Ishikawa (cell line): ENCODE measurements around the gene BAD.

Experiments used
- CEBPB ChIP-seq: IDR thresholded peaks from 2 replicates; pipeline ENCODE4 v1.6.1; 2012
- CREB1 ChIP-seq: IDR thresholded peaks from 2 replicates; pipeline ENCODE4 v1.6.1; 2012; ENCODE audit warnings: low read depth
- EGR1 ChIP-seq: IDR thresholded peaks from 2 replicates; pipeline ENCODE4 v1.6.1; 2012
- EP300 ChIP-seq: IDR thresholded peaks from 2 replicates; pipeline ENCODE4 v1.6.1; 2012; ENCODE audit warnings: borderline replicate concordance
- FOXM1 ChIP-seq: IDR thresholded peaks from 2 replicates; pipeline ENCODE4 v1.6.1; 2012; ENCODE audit warnings: low read depth, borderline replicate concordance
- NFIC ChIP-seq: IDR thresholded peaks from 2 replicates; pipeline ENCODE4 v1.6.1; 2012
- RAD21 ChIP-seq: IDR thresholded peaks from 2 replicates; pipeline ENCODE4 v1.6.1; 2012; ENCODE audit warnings: low read depth
- TAF1 ChIP-seq: IDR thresholded peaks from 2 replicates; pipeline ENCODE4 v1.6.1; 2012; ENCODE audit warnings: low read depth, mild to moderate bottlenecking
- TCF12 ChIP-seq: IDR thresholded peaks from 2 replicates; pipeline ENCODE4 v1.6.1; 2012; ENCODE audit warnings: low read depth
- TEAD4 ChIP-seq: IDR thresholded peaks from 2 replicates; pipeline ENCODE4 v1.6.1; 2012
- USF1 ChIP-seq: IDR thresholded peaks from 2 replicates; pipeline ENCODE4 v1.6.1; 2012
- YY1 ChIP-seq: IDR thresholded peaks from 2 replicates; pipeline ENCODE4 v1.6.1; 2012; ENCODE audit warnings: low read depth
- ZBTB7A ChIP-seq: IDR thresholded peaks from 2 replicates; pipeline ENCODE4 v1.6.1; 2012; ENCODE audit warnings: low read depth
- TF ChIP-seq, protein P1 (sequence below): IDR thresholded peaks from 2 replicates; pipeline ENCODE4 v1.6.1; 2012
- TF ChIP-seq, protein P2 (sequence below): IDR thresholded peaks from 2 replicates; pipeline ENCODE4 v1.6.1; 2012; ENCODE audit warnings: low read depth, mild to moderate bottlenecking

BAD gene

DNA sequence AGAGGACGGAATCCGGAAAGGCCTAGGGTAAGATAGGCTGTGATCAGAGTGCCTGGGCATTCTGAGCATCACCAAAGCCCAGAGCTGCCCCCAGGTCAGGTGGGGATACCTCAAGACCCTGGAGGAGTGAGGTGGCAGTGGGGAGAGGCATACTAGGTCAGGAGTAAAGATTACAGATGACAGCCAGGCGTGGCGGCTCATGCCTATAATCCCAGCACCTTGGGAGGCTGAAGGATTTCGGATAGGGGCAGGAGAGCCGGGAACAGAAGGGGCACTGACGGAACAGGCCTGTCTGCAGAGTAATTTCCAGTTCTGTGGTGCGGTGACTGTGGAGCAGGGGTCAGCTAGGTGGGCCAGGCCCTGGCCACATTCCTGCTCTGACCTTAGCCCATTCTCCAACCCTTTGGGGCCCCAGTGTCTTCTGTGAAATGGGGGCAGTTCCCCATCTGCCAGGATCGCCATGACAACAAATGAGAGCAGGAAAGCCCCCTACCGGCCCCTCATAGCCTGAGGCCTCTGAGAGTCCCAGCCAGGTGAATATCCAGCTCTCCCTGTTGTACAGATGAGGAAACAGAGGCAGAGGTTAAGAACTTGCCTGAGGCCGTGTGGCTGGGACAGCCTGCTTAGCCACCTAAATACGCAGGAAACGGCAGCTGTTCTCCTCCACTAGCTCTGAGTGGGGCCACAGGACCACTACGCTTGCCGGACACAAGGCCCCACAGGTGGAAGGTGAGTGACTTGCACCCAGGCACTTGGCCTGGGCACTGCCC, 9.2 kb downstream of the BAD start:
- no peak for TF ChIP-seq FOXM1
- TF ChIP-seq EGR1, result no peak
- no peak for TF ChIP-seq USF1
- TF ChIP-seq CREB1, result no peak
- TF ChIP-seq CEBPB, result no peak
- no peak for TF ChIP-seq NFIC
- TF ChIP-seq TEAD4, result no peak
- TF ChIP-seq RAD21, result no peak
- TF ChIP-seq TCF12, result no peak
- TF ChIP-seq, protein P1, sequence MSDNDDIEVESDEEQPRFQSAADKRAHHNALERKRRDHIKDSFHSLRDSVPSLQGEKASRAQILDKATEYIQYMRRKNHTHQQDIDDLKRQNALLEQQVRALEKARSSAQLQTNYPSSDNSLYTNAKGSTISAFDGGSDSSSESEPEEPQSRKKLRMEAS, result no peak
- no peak for TF ChIP-seq ZBTB7A
- TF ChIP-seq YY1, result no peak
- TF ChIP-seq EP300, result no peak
- no peak for TF ChIP-seq TAF1
- TF ChIP-seq, protein P2, sequence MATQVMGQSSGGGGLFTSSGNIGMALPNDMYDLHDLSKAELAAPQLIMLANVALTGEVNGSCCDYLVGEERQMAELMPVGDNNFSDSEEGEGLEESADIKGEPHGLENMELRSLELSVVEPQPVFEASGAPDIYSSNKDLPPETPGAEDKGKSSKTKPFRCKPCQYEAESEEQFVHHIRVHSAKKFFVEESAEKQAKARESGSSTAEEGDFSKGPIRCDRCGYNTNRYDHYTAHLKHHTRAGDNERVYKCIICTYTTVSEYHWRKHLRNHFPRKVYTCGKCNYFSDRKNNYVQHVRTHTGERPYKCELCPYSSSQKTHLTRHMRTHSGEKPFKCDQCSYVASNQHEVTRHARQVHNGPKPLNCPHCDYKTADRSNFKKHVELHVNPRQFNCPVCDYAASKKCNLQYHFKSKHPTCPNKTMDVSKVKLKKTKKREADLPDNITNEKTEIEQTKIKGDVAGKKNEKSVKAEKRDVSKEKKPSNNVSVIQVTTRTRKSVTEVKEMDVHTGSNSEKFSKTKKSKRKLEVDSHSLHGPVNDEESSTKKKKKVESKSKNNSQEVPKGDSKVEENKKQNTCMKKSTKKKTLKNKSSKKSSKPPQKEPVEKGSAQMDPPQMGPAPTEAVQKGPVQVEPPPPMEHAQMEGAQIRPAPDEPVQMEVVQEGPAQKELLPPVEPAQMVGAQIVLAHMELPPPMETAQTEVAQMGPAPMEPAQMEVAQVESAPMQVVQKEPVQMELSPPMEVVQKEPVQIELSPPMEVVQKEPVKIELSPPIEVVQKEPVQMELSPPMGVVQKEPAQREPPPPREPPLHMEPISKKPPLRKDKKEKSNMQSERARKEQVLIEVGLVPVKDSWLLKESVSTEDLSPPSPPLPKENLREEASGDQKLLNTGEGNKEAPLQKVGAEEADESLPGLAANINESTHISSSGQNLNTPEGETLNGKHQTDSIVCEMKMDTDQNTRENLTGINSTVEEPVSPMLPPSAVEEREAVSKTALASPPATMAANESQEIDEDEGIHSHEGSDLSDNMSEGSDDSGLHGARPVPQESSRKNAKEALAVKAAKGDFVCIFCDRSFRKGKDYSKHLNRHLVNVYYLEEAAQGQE, result no peak

DNA sequence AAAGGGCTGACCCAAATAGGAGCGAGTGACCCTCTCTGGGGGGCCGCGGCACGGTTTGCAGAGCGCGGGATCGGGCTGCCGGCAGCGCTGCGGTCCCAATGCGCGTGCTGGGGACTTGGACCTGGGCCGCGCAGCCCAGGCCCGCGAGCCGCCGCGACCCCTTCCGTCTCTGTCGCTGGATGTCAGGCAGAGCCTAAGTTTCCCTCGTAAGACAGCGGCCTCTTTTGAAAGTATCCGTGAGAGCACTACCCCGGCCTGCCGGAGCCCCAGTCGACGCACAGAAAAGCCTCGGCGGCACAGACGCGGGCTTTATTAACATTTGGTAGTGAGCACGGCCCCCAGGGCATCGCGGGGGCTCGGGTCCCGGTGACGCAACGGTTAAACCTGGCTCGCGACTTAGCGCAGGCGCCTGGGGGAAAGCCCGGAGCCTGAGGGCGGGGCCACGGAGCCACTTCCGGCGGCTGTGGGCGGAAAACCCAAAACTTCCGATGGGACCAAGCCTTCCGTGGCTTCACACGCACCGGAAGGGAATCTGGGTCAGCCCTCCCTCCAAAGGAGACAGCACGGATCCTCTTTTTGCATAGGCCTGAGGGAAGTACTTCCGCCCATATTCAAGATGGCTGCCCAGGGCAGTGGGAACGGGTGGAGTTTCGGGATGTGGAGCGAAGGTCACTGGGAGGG, 14.8 kb downstream of the BAD start:
- TF ChIP-seq RAD21 (no peak), NFIC (peak; percentile 26; the same call in 1 of the 2 replicates), TAF1 (peak; percentile 45), YY1 (peak; percentile 99), EGR1 (peak; percentile 91), USF1 (peak; percentile 35), ZBTB7A (peak; percentile 92), CREB1 (peak; percentile 44; the same call in 1 of the 2 replicates), TEAD4 (peak; percentile 8; the same call in 1 of the 2 replicates), EP300 (peak; percentile 13; the same call in 1 of the 2 replicates), FOXM1 (0 out of 2 replicates have a peak, but pooled peaks have one; percentile 19), TCF12 (peak; percentile 74), CEBPB (peak; percentile 76)
- TF ChIP-seq, protein P1, result peak; percentile 73
- TF ChIP-seq, protein P2, result no peak

- TF ChIP-seq YY1 (no peak), EP300 (no peak), TCF12 (no peak), RAD21 (no peak), FOXM1 (no peak), NFIC (0 out of 2 replicates have a peak, but pooled peaks have one; percentile 29), TEAD4 (no peak)
- TF ChIP-seq, protein P1, result no peak
- TF ChIP-seq, protein P2, result no peak
Measured at GRCh38 chr11:64268893-64269539, 15.4 kb downstream of the BAD start.
